Mesodermal cell (in vitro differentiated cells): ENCODE data around the gene ARID1B.
"Not testable (repeated sequence)": the region's sequence is repeated elsewhere in the genome, so short reads cannot be mapped to it uniquely, and the experiment has no call there.

Experiments used
- H3K27ac ChIP-seq: 2 replicates; pipeline ENCODE4 v1.7.0; 2013; ENCODE audit warnings: mild to moderate bottlenecking, low read depth, low read length, moderate library complexity; ENCODE audit not compliant: severe bottlenecking
- H3K36me3 ChIP-seq: 2 replicates; pipeline ENCODE4 v1.7.1; 2013; ENCODE audit warnings: mild to moderate bottlenecking, low read length, moderate library complexity; ENCODE audit not compliant: control insufficient read depth, insufficient read depth
- H3K4me1 ChIP-seq: one replicate; pipeline ENCODE4 v1.7.1; 2013; ENCODE audit warnings: mild to moderate bottlenecking, low read length; ENCODE audit not compliant: insufficient read depth, control insufficient read depth, poor library complexity, severe bottlenecking
- H3K4me3 ChIP-seq: 2 replicates; pipeline ENCODE4 v1.7.0; 2013; ENCODE audit warnings: low read length, control low read depth, mild to moderate bottlenecking; ENCODE audit not compliant: insufficient read depth, poor library complexity, severe bottlenecking; ENCODE audit errors: extremely low read depth
- H3K9me3 ChIP-seq: 2 replicates; pipeline ENCODE4 v1.7.1; 2013; ENCODE audit warnings: mild to moderate bottlenecking, low read length, moderate library complexity; ENCODE audit not compliant: control insufficient read depth
- WGBS, 2 experiments: methylation state at CpG; one replicate each; pipeline ENCODE4 v1.1.5; 2013; ENCODE audit warnings: missing lambda C conversion rate in 2 of 2; ENCODE audit not compliant: insufficient coverage in 2 of 2; 5-methylcytosine and 5-hydroxymethylcytosine counted together

Gene ARID1B

GRCh38 chr6:156976216-156977127, 199.3 kb downstream of the ARID1B start:
- no peak overlapping the region for H3K4me3 ChIP-seq
- H3K4me1 ChIP-seq, result peaks cover 10% of the 10 kb centered on the region
- H3K9me3 ChIP-seq, result no peaks in the 10 kb centered on the region
- H3K36me3 ChIP-seq, result no peaks in the 10 kb centered on the region
- 81 to 86% methylated on average over 19 to 20 of the region's 21 CpGs for WGBS, 2 experiments
- H3K27ac ChIP-seq, result no peak overlapping the region

- H3K9me3 ChIP-seq, result no peaks in the 10 kb centered on the region
- no peaks in the 10 kb centered on the region for H3K36me3 ChIP-seq
- H3K27ac ChIP-seq, result peak overlapping the region; percentile 26
- H3K4me1 ChIP-seq, result peaks cover 10% of the 10 kb centered on the region
- H3K4me3 ChIP-seq, result no peak overlapping the region
- 74 to 79% methylated on average over 6 of the region's 8 CpGs for WGBS, 2 experiments
Measured at GRCh38 chr6:156977527-156978291, 200.5 kb downstream of the ARID1B start.

- peaks cover 17% of the 10 kb centered on the region for H3K4me1 ChIP-seq
- no peaks in the 10 kb centered on the region for H3K36me3 ChIP-seq
- H3K27ac ChIP-seq, result no peak overlapping the region
- H3K9me3 ChIP-seq, result no peaks in the 10 kb centered on the region
- no peak overlapping the region for H3K4me3 ChIP-seq
- 100% methylated on average over 1 of the region's 2 CpGs for WGBS, 2 experiments
Measured at GRCh38 chr6:156978948-156979347, 201.8 kb downstream of the ARID1B start.

- peaks cover 17% of the 10 kb centered on the region for H3K4me1 ChIP-seq
- 59 to 73% methylated on average over 7 to 10 of the region's 10 CpGs for WGBS, 2 experiments
- H3K9me3 ChIP-seq, result no peaks in the 10 kb centered on the region
- H3K4me3 ChIP-seq, result no peak overlapping the region
- no peaks in the 10 kb centered on the region for H3K36me3 ChIP-seq
- H3K27ac ChIP-seq, result no peak overlapping the region
Measured at GRCh38 chr6:156980515-156980914, 203.3 kb downstream of the ARID1B start.

GRCh38 chr6:156980948-156981347, 203.8 kb downstream of the ARID1B start:
- no peaks in the 10 kb centered on the region for H3K36me3 ChIP-seq
- no peak overlapping the region for H3K27ac ChIP-seq
- H3K4me3 ChIP-seq, result no peak overlapping the region
- H3K4me1 ChIP-seq, result peaks cover 17% of the 10 kb centered on the region
- WGBS, 2 experiments, result no CpG with 5 or more reads among the region's 2 CpGs
- no peaks in the 10 kb centered on the region for H3K9me3 ChIP-seq

- Histone ChIP-seq H3K4me1 (peaks cover 15% of the 10 kb centered on the region), H3K27ac (no peak overlapping the region), H3K36me3 (no peaks in the 10 kb centered on the region), H3K4me3 (no peak overlapping the region), H3K9me3 (no peaks in the 10 kb centered on the region)
- WGBS, 2 experiments, result 83 to 100% methylated on average over 1 of the region's 3 CpGs
Measured at GRCh38 chr6:156982168-156982567, 205.0 kb downstream of the ARID1B start.

- H3K4me3 ChIP-seq, H3K9me3 ChIP-seq, H3K36me3 ChIP-seq, H3K27ac ChIP-seq: not testable (repeated sequence)
- H3K4me1 ChIP-seq, result peaks cover 18% of the 10 kb centered on the region
- 80 to 89% methylated on average over 1 to 2 of the region's 4 CpGs for WGBS, 2 experiments
Measured at GRCh38 chr6:156982864-156983263, 205.7 kb downstream of the ARID1B start.

- Histone ChIP-seq H3K9me3 (no peaks in the 10 kb centered on the region), H3K27ac (no peak overlapping the region), H3K4me3 (no peak overlapping the region), H3K4me1 (peaks cover 23% of the 10 kb centered on the region), H3K36me3 (no peaks in the 10 kb centered on the region)
- WGBS, 2 experiments, result 93% methylated on average over 3 of the region's 3 CpGs
Measured at GRCh38 chr6:156984178-156984738, 207.1 kb downstream of the ARID1B start.

GRCh38 chr6:156985309-156985708, 208.1 kb downstream of the ARID1B start:
- H3K36me3 ChIP-seq, result no peaks in the 10 kb centered on the region
- WGBS, 2 experiments, result 71 to 100% methylated on average over 1 of the region's 3 CpGs
- peaks cover 23% of the 10 kb centered on the region for H3K4me1 ChIP-seq
- no peak overlapping the region for H3K4me3 ChIP-seq
- H3K9me3 ChIP-seq, result no peaks in the 10 kb centered on the region
- H3K27ac ChIP-seq, result no peak overlapping the region

- no peaks in the 10 kb centered on the region for H3K9me3 ChIP-seq
- 61 to 93% methylated on average over 3 to 4 of the region's 6 CpGs for WGBS, 2 experiments
- H3K27ac ChIP-seq, result peak overlapping the region; percentile 58
- peaks cover 23% of the 10 kb centered on the region for H3K4me1 ChIP-seq
- H3K36me3 ChIP-seq, result no peaks in the 10 kb centered on the region
- H3K4me3 ChIP-seq, result no peak overlapping the region
Measured at GRCh38 chr6:156988276-156989158, 211.3 kb downstream of the ARID1B start.
